ENCODE results near the gene PRRG3. TPM values are rescaled to one million over a fixed set of nuclear protein-coding genes. Genes with fewer than 3 reads are reported as not detected.

Gene PRRG3
- total RNA-seq, 2 donors from 2014 or later: not detected

GRCh38 chrX:151699746-151700145, 4.5 kb downstream of the PRRG3 start:
- Mint-ChIP-seq H3K27me3 (peaks cover 0 to 13% of the 10 kb centered on the region in 2 donors), H3K27ac (no peak overlapping the region), H3K4me3 (no peak overlapping the region)

GRCh38 chrX:151700581-151700980, 5.3 kb downstream of the PRRG3 start:
- H3K27me3 Mint-ChIP-seq: peaks cover 0 to 15% of the 10 kb centered on the region in 2 donors
- H3K4me3 Mint-ChIP-seq: no peak overlapping the region
- H3K36me3 Mint-ChIP-seq: no peaks in the 10 kb centered on the region
- H3K9me3 Mint-ChIP-seq: no peaks in the 10 kb centered on the region
- no peak overlapping the region for H3K27ac Mint-ChIP-seq
- H3K4me1 Mint-ChIP-seq (ENCODE audit: low read depth in 2 of 2): no peaks in the 10 kb centered on the region
- ATAC-seq: no peak
- DNase-seq (ENCODE audit: low spot score): peak; percentile 38

More at GRCh38 chrX:151699746-151700145, 4.5 kb downstream of the PRRG3 start:
- no peak for DNase-seq (ENCODE audit: low spot score)
- no peak for ATAC-seq
- no peaks in the 10 kb centered on the region for H3K9me3 Mint-ChIP-seq
- no peaks in the 10 kb centered on the region for H3K4me1 Mint-ChIP-seq (ENCODE audit: low read depth in 2 of 2)
- no peaks in the 10 kb centered on the region for H3K36me3 Mint-ChIP-seq

GRCh38 chrX:151701071-151701470, 5.8 kb downstream of the PRRG3 start:
- peak; percentile 12 for DNase-seq (ENCODE audit: low spot score)
- no peaks in the 10 kb centered on the region for H3K36me3 Mint-ChIP-seq
- no peak overlapping the region for H3K4me3 Mint-ChIP-seq
- no peaks in the 10 kb centered on the region for H3K4me1 Mint-ChIP-seq (ENCODE audit: low read depth in 2 of 2)
- H3K9me3 Mint-ChIP-seq: no peaks in the 10 kb centered on the region
- H3K27ac Mint-ChIP-seq: no peak overlapping the region
- no peak for ATAC-seq
- peaks cover 0 to 11% of the 10 kb centered on the region in 2 donors for H3K27me3 Mint-ChIP-seq

GRCh38 chrX:151701531-151701930, 6.3 kb downstream of the PRRG3 start:
- H3K27ac Mint-ChIP-seq: no peak overlapping the region
- no peak overlapping the region for H3K4me3 Mint-ChIP-seq
- H3K9me3 Mint-ChIP-seq: no peaks in the 10 kb centered on the region
- no peak for ATAC-seq
- no peaks in the 10 kb centered on the region for H3K36me3 Mint-ChIP-seq
- DNase-seq (ENCODE audit: low spot score): peak; percentile 5
- no peaks in the 10 kb centered on the region for H3K4me1 Mint-ChIP-seq (ENCODE audit: low read depth in 2 of 2)
- peaks cover 0 to 8% of the 10 kb centered on the region in 2 donors for H3K27me3 Mint-ChIP-seq

GRCh38 chrX:151702026-151702714, 6.9 kb downstream of the PRRG3 start:
- Mint-ChIP-seq H3K27ac (no peak overlapping the region), H3K27me3 (peaks cover 0 to 7% of the 10 kb centered on the region in 2 donors), H3K36me3 (no peaks in the 10 kb centered on the region), H3K4me1 (ENCODE audit: low read depth in 2 of 2) (no peaks in the 10 kb centered on the region), H3K9me3 (no peaks in the 10 kb centered on the region), H3K4me3 (no peak overlapping the region)
- ATAC-seq (peak in 1 of 2 donors; percentile 2), DNase-seq (ENCODE audit: low spot score) (peak; percentile 46)

- H3K9me3 Mint-ChIP-seq: no peaks in the 10 kb centered on the region
Observed at GRCh38 chrX:151702741-151703340, 7.6 kb downstream of the PRRG3 start.

GRCh38 chrX:151703487-151703886, 8.2 kb downstream of the PRRG3 start:
- H3K4me1 Mint-ChIP-seq (ENCODE audit: low read depth in 2 of 2): no peaks in the 10 kb centered on the region
- no peak overlapping the region for H3K27ac Mint-ChIP-seq
- H3K9me3 Mint-ChIP-seq: no peaks in the 10 kb centered on the region
- H3K4me3 Mint-ChIP-seq: no peak overlapping the region
- ATAC-seq (no peak), DNase-seq (ENCODE audit: low spot score) (peak; percentile 25)
- H3K27me3 Mint-ChIP-seq: peaks cover 0 to 7% of the 10 kb centered on the region in 2 donors
- no peaks in the 10 kb centered on the region for H3K36me3 Mint-ChIP-seq

More at GRCh38 chrX:151702741-151703340, 7.6 kb downstream of the PRRG3 start:
- peaks cover 0 to 7% of the 10 kb centered on the region in 2 donors for H3K27me3 Mint-ChIP-seq
- H3K4me3 Mint-ChIP-seq: no peak overlapping the region
- H3K27ac Mint-ChIP-seq: no peak overlapping the region
- DNase-seq (ENCODE audit: low spot score) (peak; percentile 45), ATAC-seq (no peak)
- H3K4me1 Mint-ChIP-seq (ENCODE audit: low read depth in 2 of 2): no peaks in the 10 kb centered on the region
- H3K36me3 Mint-ChIP-seq: no peaks in the 10 kb centered on the region

- H3K27ac Mint-ChIP-seq: no peak overlapping the region
- ATAC-seq (no peak), DNase-seq (ENCODE audit: low spot score) (peak; percentile 37)
- H3K36me3 Mint-ChIP-seq: no peaks in the 10 kb centered on the region
- H3K4me3 Mint-ChIP-seq: no peak overlapping the region
- no peaks in the 10 kb centered on the region for H3K9me3 Mint-ChIP-seq
- H3K27me3 Mint-ChIP-seq: peaks cover 0 to 7% of the 10 kb centered on the region in 2 donors
- no peaks in the 10 kb centered on the region for H3K4me1 Mint-ChIP-seq (ENCODE audit: low read depth in 2 of 2)
Observed at GRCh38 chrX:151704041-151704663, 8.9 kb downstream of the PRRG3 start.

GRCh38 chrX:151708821-151709220, 13.6 kb downstream of the PRRG3 start:
- Mint-ChIP-seq H3K36me3 (no peaks in the 10 kb centered on the region), H3K4me1 (ENCODE audit: low read depth in 2 of 2) (no peaks in the 10 kb centered on the region), H3K27ac (no peak overlapping the region), H3K4me3 (no peak overlapping the region), H3K9me3 (no peaks in the 10 kb centered on the region), H3K27me3 (peaks cover 0 to 4% of the 10 kb centered on the region in 2 donors)
- no peak for ATAC-seq
- DNase-seq (ENCODE audit: low spot score): no peak

GRCh38 chrX:151710457-151710856, 15.2 kb downstream of the PRRG3 start:
- no peak for ATAC-seq
- Mint-ChIP-seq H3K9me3 (no peaks in the 10 kb centered on the region), H3K36me3 (no peaks in the 10 kb centered on the region), H3K4me1 (ENCODE audit: low read depth in 2 of 2) (no peaks in the 10 kb centered on the region), H3K4me3 (no peak overlapping the region), H3K27ac (no peak overlapping the region), H3K27me3 (peaks cover 0 to under 1% of the 10 kb centered on the region in 2 donors)
- DNase-seq (ENCODE audit: low spot score): peak; percentile 8

- H3K27ac Mint-ChIP-seq: no peak overlapping the region
- no peaks in the 10 kb centered on the region for H3K9me3 Mint-ChIP-seq
- no peaks in the 10 kb centered on the region for H3K4me1 Mint-ChIP-seq (ENCODE audit: low read depth in 2 of 2)
- H3K27me3 Mint-ChIP-seq: peaks cover 0 to 3% of the 10 kb centered on the region in 2 donors
- H3K4me3 Mint-ChIP-seq: no peak overlapping the region
- ATAC-seq: peak in 1 of 2 donors; percentile 26
- no peaks in the 10 kb centered on the region for H3K36me3 Mint-ChIP-seq
- DNase-seq (ENCODE audit: low spot score): no peak
Observed at GRCh38 chrX:151711154-151711553, 15.9 kb downstream of the PRRG3 start.

- peaks cover 4 to 7% of the 10 kb centered on the region in 2 donors for H3K27me3 Mint-ChIP-seq
- ATAC-seq: no peak
- H3K27ac Mint-ChIP-seq: no peak overlapping the region
- H3K4me1 Mint-ChIP-seq (ENCODE audit: low read depth in 2 of 2): no peaks in the 10 kb centered on the region
- DNase-seq (ENCODE audit: low spot score): no peak
- H3K36me3 Mint-ChIP-seq: no peaks in the 10 kb centered on the region
- no peaks in the 10 kb centered on the region for H3K9me3 Mint-ChIP-seq
- no peak overlapping the region for H3K4me3 Mint-ChIP-seq
Observed at GRCh38 chrX:151711787-151712186, 16.5 kb downstream of the PRRG3 start.

GRCh38 chrX:151712253-151712652, 17.0 kb downstream of the PRRG3 start:
- Mint-ChIP-seq H3K27ac (no peak overlapping the region), H3K4me3 (no peak overlapping the region), H3K27me3 (peaks cover 8 to 9% of the 10 kb centered on the region in 2 donors), H3K4me1 (ENCODE audit: low read depth in 2 of 2) (no peaks in the 10 kb centered on the region), H3K36me3 (no peaks in the 10 kb centered on the region), H3K9me3 (no peaks in the 10 kb centered on the region)
- DNase-seq (ENCODE audit: low spot score): no peak
- no peak for ATAC-seq

GRCh38 chrX:151713849-151714248, 18.6 kb downstream of the PRRG3 start:
- H3K27ac Mint-ChIP-seq: no peak overlapping the region
- no peaks in the 10 kb centered on the region for H3K9me3 Mint-ChIP-seq
- ATAC-seq (peak in 1 of 2 donors; percentile 48), DNase-seq (ENCODE audit: low spot score) (no peak)
- no peaks in the 10 kb centered on the region for H3K36me3 Mint-ChIP-seq
- no peaks in the 10 kb centered on the region for H3K4me1 Mint-ChIP-seq (ENCODE audit: low read depth in 2 of 2)
- peaks cover 10 to 19% of the 10 kb centered on the region in 2 donors for H3K27me3 Mint-ChIP-seq
- no peak overlapping the region for H3K4me3 Mint-ChIP-seq

Measured in natural killer cell treated with Interleukin-12 subunit alpha and Interleukin-12 subunit beta and Interleukin-15 and Interleukin-18, amount 100 ng/mL, for 72 hours (primary cell).